ENCODE data around the gene GABRR1.

The GABRR1 gene

DNA sequence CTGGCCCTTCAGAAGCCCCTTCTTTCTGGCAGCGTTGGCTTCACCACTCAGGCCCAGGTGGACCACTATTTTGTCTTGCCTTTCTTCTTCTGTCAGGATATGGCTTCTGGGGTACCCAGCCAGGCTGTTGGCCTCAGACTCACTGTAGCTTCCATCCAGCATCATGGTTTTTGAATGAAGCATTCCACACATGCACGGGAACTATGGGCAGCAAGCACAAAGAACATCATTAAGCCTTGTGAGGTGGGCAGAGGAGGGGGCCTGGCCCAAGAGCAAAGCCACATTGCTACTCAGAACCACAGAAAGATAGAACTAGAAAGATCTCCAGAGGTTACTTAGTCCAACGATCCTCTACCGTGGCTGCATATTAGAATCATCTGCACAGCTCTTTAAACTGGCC lies 40.6 kb upstream of the GABRR1 start:
- Histone ChIP-seq H3K4me1 (no peaks in the 10 kb centered on the region), H3K9me3 (ENCODE audit: control insufficient read depth, low read length) (no peaks in the 10 kb centered on the region), H3K79me2 (no peaks in the 10 kb centered on the region), H2AFZ (no peak overlapping the region), H3K9ac (no peak overlapping the region), H3K27me3 (ENCODE audit: control insufficient read depth, insufficient read depth, low read length) (no peaks in the 10 kb centered on the region), H3K27ac (no peak overlapping the region), H3K4me2 (ENCODE audit: low read length) (no peak overlapping the region), H3K36me3 (ENCODE audit: control insufficient read depth, insufficient read depth, low read length) (no peaks in the 10 kb centered on the region), H3K4me3 (ENCODE audit: low read depth, low read length) (no peak overlapping the region)
- TF ChIP-seq, protein P1, sequence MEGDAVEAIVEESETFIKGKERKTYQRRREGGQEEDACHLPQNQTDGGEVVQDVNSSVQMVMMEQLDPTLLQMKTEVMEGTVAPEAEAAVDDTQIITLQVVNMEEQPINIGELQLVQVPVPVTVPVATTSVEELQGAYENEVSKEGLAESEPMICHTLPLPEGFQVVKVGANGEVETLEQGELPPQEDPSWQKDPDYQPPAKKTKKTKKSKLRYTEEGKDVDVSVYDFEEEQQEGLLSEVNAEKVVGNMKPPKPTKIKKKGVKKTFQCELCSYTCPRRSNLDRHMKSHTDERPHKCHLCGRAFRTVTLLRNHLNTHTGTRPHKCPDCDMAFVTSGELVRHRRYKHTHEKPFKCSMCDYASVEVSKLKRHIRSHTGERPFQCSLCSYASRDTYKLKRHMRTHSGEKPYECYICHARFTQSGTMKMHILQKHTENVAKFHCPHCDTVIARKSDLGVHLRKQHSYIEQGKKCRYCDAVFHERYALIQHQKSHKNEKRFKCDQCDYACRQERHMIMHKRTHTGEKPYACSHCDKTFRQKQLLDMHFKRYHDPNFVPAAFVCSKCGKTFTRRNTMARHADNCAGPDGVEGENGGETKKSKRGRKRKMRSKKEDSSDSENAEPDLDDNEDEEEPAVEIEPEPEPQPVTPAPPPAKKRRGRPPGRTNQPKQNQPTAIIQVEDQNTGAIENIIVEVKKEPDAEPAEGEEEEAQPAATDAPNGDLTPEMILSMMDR (IDR thresholded peaks at IDR 0.05), result no peak

DNA sequence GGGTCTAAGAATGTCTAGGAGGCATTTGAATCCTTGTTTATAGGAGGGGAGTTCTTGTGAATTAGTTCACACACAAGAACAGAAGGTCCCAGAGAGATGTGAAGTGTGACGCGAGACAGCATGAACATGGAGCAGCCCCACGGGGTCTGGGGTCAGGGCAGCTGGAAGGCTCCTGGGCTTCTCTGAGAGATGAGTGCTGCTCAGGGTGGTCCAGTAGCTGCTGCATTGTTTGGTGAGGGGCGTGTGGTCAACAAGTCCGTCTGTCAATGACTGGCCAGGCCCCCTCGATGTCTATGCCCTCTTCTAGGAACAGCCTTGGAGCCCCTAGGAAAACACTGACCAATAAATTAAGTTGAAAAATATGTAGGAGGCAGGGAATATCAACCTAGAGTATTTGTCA lies 40.2 kb upstream of the GABRR1 start:
- no peak overlapping the region for H2AFZ ChIP-seq
- no peak overlapping the region for H3K27ac ChIP-seq
- H3K4me2 ChIP-seq (ENCODE audit: low read length), result no peak overlapping the region
- no peak overlapping the region for H3K9ac ChIP-seq
- no peaks in the 10 kb centered on the region for H3K9me3 ChIP-seq (ENCODE audit: control insufficient read depth, low read length)
- H3K36me3 ChIP-seq (ENCODE audit: control insufficient read depth, insufficient read depth, low read length), result no peaks in the 10 kb centered on the region
- H3K79me2 ChIP-seq, result no peaks in the 10 kb centered on the region
- no peaks in the 10 kb centered on the region for H3K27me3 ChIP-seq (ENCODE audit: control insufficient read depth, insufficient read depth, low read length)
- H3K4me1 ChIP-seq, result no peaks in the 10 kb centered on the region
- H3K4me3 ChIP-seq (ENCODE audit: low read depth, low read length), result no peak overlapping the region
- TF ChIP-seq, protein P1 (IDR thresholded peaks at IDR 0.05), result no peak

DNA sequence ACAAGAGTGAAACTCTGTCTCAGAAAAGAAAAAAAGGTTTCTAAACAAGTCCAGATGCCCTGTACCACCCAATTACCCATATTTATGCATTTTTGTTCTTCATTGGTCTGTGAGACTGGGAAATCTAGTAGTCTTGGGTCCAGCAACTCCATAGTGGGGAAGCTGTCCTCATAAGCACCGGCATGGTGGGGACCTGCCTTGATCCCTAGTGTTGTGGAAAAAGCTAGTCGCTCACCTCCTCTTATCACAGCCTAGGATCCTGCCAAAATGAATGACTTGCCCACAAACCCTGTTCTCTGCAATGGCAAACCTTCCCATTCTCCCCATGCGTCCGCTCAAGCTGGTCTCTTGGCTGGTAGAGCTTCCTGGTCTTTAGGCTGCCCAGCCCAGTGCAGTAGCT lies 38.3 kb upstream of the GABRR1 start:
- H3K27ac ChIP-seq, result no peak overlapping the region
- no peak overlapping the region for H3K9ac ChIP-seq
- no peak overlapping the region for H3K4me3 ChIP-seq (ENCODE audit: low read depth, low read length)
- H3K9me3 ChIP-seq (ENCODE audit: control insufficient read depth, low read length), result no peaks in the 10 kb centered on the region
- no peak overlapping the region for H2AFZ ChIP-seq
- H3K4me1 ChIP-seq, result no peaks in the 10 kb centered on the region
- H3K79me2 ChIP-seq, result no peaks in the 10 kb centered on the region
- H3K27me3 ChIP-seq (ENCODE audit: control insufficient read depth, insufficient read depth, low read length), result no peaks in the 10 kb centered on the region
- H3K4me2 ChIP-seq (ENCODE audit: low read length), result no peak overlapping the region
- no peaks in the 10 kb centered on the region for H3K36me3 ChIP-seq (ENCODE audit: control insufficient read depth, insufficient read depth, low read length)
- TF ChIP-seq, protein P1 (IDR thresholded peaks at IDR 0.05), result no peak

DNA sequence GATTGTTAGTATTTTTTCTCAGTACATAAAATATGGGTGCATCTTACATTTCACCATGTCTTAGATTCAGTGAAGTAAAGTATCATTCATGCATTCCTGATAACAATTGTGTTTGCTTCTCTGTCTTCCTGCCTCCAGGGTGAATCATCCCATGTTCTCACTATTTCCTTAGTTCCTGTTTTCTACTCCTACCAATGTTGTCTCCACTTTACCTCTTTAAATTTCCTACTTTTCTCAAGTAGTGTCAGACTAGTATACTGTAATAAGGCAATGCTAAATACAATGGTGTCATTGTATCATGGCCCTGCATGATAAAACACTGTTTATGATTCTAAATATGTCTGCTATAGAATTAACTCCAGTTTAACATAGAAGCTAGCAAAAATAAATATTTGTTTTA lies 37.4 kb upstream of the GABRR1 start:
- H3K9ac ChIP-seq, result no peak overlapping the region
- H3K79me2 ChIP-seq, result no peaks in the 10 kb centered on the region
- H3K27me3 ChIP-seq (ENCODE audit: control insufficient read depth, insufficient read depth, low read length), result no peaks in the 10 kb centered on the region
- H3K36me3 ChIP-seq (ENCODE audit: control insufficient read depth, insufficient read depth, low read length), result no peaks in the 10 kb centered on the region
- no peaks in the 10 kb centered on the region for H3K9me3 ChIP-seq (ENCODE audit: control insufficient read depth, low read length)
- H3K4me1 ChIP-seq, result no peaks in the 10 kb centered on the region
- H2AFZ ChIP-seq, result no peak overlapping the region
- no peak overlapping the region for H3K27ac ChIP-seq
- TF ChIP-seq, protein P1 (IDR thresholded peaks at IDR 0.05), result no peak
- H3K4me3 ChIP-seq (ENCODE audit: low read depth, low read length), result no peak overlapping the region
- H3K4me2 ChIP-seq (ENCODE audit: low read length), result no peak overlapping the region

DNA sequence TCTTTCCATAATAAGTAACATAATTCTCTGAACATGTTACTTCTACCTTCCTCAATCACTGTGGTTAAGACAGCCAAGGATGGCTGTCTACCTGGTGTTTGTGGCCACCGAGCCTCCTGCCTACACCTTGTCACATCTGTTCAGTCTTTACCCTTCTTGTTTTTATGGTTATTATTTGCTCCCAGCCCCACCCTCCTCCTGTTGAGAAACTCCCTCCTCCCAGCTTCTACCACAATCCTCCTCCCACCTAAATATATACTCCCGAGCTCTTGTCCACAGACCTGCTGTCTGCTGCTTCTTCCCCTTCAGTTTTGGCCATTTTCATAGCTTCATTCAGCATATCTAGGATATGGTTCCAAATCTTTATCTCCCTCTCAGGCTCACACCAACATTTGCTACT lies 35.7 kb upstream of the GABRR1 start:
- Histone ChIP-seq H3K9me3 (ENCODE audit: control insufficient read depth, low read length) (no peaks in the 10 kb centered on the region), H3K4me2 (ENCODE audit: low read length) (no peak overlapping the region), H3K4me1 (no peaks in the 10 kb centered on the region), H3K27ac (no peak overlapping the region), H3K79me2 (no peaks in the 10 kb centered on the region), H3K27me3 (ENCODE audit: control insufficient read depth, insufficient read depth, low read length) (no peaks in the 10 kb centered on the region), H3K4me3 (ENCODE audit: low read depth, low read length) (no peak overlapping the region), H2AFZ (no peak overlapping the region), H3K36me3 (ENCODE audit: control insufficient read depth, insufficient read depth, low read length) (no peaks in the 10 kb centered on the region), H3K9ac (no peak overlapping the region)
- TF ChIP-seq, protein P1 (IDR thresholded peaks at IDR 0.05), result no peak
